ENCODE results near the gene RNU2-63P. TPM values are rescaled to one million over a fixed set of nuclear protein-coding genes. Genes with fewer than 3 reads are reported as not detected.

Gene RNU2-63P
- total RNA-seq, 1 experiment from 2014 or later: 7.7 TPM

GRCh38 chr2:88032070-88032702 lies 15.8 kb upstream of the RNU2-63P start:
- H3K4me1 Mint-ChIP-seq: peaks cover 7% of the 10 kb centered on the region
- TF ChIP-seq, protein P1, sequence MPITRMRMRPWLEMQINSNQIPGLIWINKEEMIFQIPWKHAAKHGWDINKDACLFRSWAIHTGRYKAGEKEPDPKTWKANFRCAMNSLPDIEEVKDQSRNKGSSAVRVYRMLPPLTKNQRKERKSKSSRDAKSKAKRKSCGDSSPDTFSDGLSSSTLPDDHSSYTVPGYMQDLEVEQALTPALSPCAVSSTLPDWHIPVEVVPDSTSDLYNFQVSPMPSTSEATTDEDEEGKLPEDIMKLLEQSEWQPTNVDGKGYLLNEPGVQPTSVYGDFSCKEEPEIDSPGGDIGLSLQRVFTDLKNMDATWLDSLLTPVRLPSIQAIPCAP (CRISPR knock-in tag; IDR thresholded peaks at IDR 0.05): no peak
- no peak for TF ChIP-seq TP53 (CRISPR knock-in tag; IDR thresholded peaks at IDR 0.05)
- TF ChIP-seq NFE2L1 (CRISPR knock-in tag; IDR thresholded peaks at IDR 0.05): no peak
- TF ChIP-seq NFYB (CRISPR knock-in tag; conservative IDR thresholded peaks at IDR 0.05; ENCODE audit: low read depth): no peak
- TF ChIP-seq ZNF425 (CRISPR knock-in tag; conservative IDR thresholded peaks at IDR 0.05): no peak
- TF ChIP-seq CTCF (IDR thresholded peaks at IDR 0.05): no peak
- no peak for TF ChIP-seq CDX4 (CRISPR knock-in tag; IDR thresholded peaks at IDR 0.05; ENCODE audit: borderline replicate concordance)
- TF ChIP-seq ZSCAN18 (CRISPR knock-in tag; IDR thresholded peaks at IDR 0.05): no peak
- no peak for TF ChIP-seq KAT7 (CRISPR knock-in tag; IDR thresholded peaks at IDR 0.05; ENCODE audit: borderline replicate concordance)
- no peaks in the 10 kb centered on the region for H3K9me3 Mint-ChIP-seq
- peaks cover 5% of the 10 kb centered on the region; the same call in 1 of the 2 replicates for H3K36me3 Mint-ChIP-seq
- POLR2A ChIA-PET: no interaction called here
- CTCF ChIA-PET: no interaction called here
- H3K4me3 Mint-ChIP-seq: no peak overlapping the region
- no peak for DNase-seq (ENCODE audit: low spot score)
- H3K27me3 Mint-ChIP-seq (ENCODE audit: low read depth): no peaks in the 10 kb centered on the region
- peak overlapping the region; percentile 48; the same call in 1 of the 2 replicates for H3K27ac Mint-ChIP-seq
- ATAC-seq: no peak

- Mint-ChIP-seq H3K27me3 (ENCODE audit: low read depth) (no peaks in the 10 kb centered on the region), H3K36me3 (peaks cover 5% of the 10 kb centered on the region; the same call in 1 of the 2 replicates), H3K4me3 (no peak overlapping the region), H3K4me1 (peaks cover 32% of the 10 kb centered on the region), H3K27ac (no peak overlapping the region), H3K9me3 (no peaks in the 10 kb centered on the region)
- DNase-seq (ENCODE audit: low spot score): no peak
- ChIA-PET POLR2A (interaction anchor here (0.7 kb wide), 1 partner anchor 26 kb away, joined by 5 read pairs; no protein-coding TSS in a partner anchor), CTCF (interaction anchor here (0.8 kb wide), 1 partner anchor 31 kb away, joined by 3 read pairs; no protein-coding TSS in a partner anchor)
- ATAC-seq: no peak
- TF ChIP-seq ZNF396 (CRISPR knock-in tag; IDR thresholded peaks at IDR 0.05; ENCODE audit: borderline replicate concordance) (no peak), CDX4 (CRISPR knock-in tag; IDR thresholded peaks at IDR 0.05; ENCODE audit: borderline replicate concordance) (no peak), NR3C1 (CRISPR knock-in tag; conservative IDR thresholded peaks at IDR 0.05; ENCODE audit: low read depth) (no peak)
Measured at GRCh38 chr2:88028931-88029330, 12.6 kb upstream of the RNU2-63P start.

GRCh38 chr2:88027697-88028389 lies 11.5 kb upstream of the RNU2-63P start:
- Mint-ChIP-seq H3K9me3 (no peaks in the 10 kb centered on the region), H3K27me3 (ENCODE audit: low read depth) (no peaks in the 10 kb centered on the region), H3K4me3 (no peak overlapping the region), H3K4me1 (peaks cover 39% of the 10 kb centered on the region), H3K27ac (peak overlapping the region; percentile 3; the same call in 1 of the 2 replicates), H3K36me3 (peaks cover 5% of the 10 kb centered on the region; the same call in 1 of the 2 replicates)
- DNase-seq (ENCODE audit: low spot score): no peak
- no peak for TF ChIP-seq E2F4 (CRISPR knock-in tag; IDR thresholded peaks at IDR 0.05; ENCODE audit: borderline replicate concordance, low read depth)
- POLR2A ChIA-PET: no interaction called here
- CTCF ChIA-PET: no interaction called here
- ATAC-seq: no peak
